WTC11 (cell line): Measurements from ENCODE around the gene CRISP1. TPM values are rescaled to one million over a fixed set of nuclear protein-coding genes. Genes with fewer than 3 reads are reported as not detected.
"Not testable (repeated sequence)": the region's sequence is repeated elsewhere in the genome, so short reads cannot be mapped to it uniquely, and the experiment has no call there.

ENCODE experiments used
- ATAC-seq: fragments of 200-7000 bp; cut with Tn5 transposase; 2 replicates; pipeline ENCODE4 v1.10.0; 2021; ENCODE audit warnings: mild to moderate bottlenecking, moderate library complexity
- CTCF ChIA-PET: fragments of 300-600 bp; sonication (Branson Sonifier 250); formaldehyde crosslinking; loops from one replicate; lab custom pipeline; 2021; ENCODE audit warnings: antibody characterized with exemption; lab: Charles Lee
- POLR2A ChIA-PET: fragments of 350-600 bp; sonication (Branson Sonifier 250); formaldehyde crosslinking; loops from one replicate; lab custom pipeline; 2021; ENCODE audit warnings: antibody characterized with exemption; lab: Charles Lee
- DNase-seq: peaks from one replicate; pipeline ENCODE4 v3.0.0; 2021; ENCODE audit warnings: low spot score
- H3K27ac Mint-ChIP-seq: 2 replicates; pipeline ENCODE4 v1.8.0; 2021; ENCODE audit warnings: mixed read lengths
- H3K27me3 Mint-ChIP-seq: 2 replicates; pipeline ENCODE4 v1.8.0; 2021; ENCODE audit warnings: low read depth, mild to moderate bottlenecking, moderate library complexity, mixed read lengths
- H3K36me3 Mint-ChIP-seq: 2 replicates; pipeline ENCODE4 v1.8.0; 2021; ENCODE audit warnings: mixed read lengths
- H3K4me1 Mint-ChIP-seq: 2 replicates; pipeline ENCODE4 v1.8.0; 2022; ENCODE audit warnings: mixed read lengths
- H3K4me3 Mint-ChIP-seq: 2 replicates; pipeline ENCODE4 v1.8.0; 2021; ENCODE audit warnings: mild to moderate bottlenecking, moderate library complexity, mixed read lengths
- H3K9me3 Mint-ChIP-seq: 2 replicates; pipeline ENCODE4 v1.8.0; 2021; ENCODE audit warnings: mixed read lengths
- ARID4B ChIP-seq: sonication (generic); formaldehyde crosslinking; IDR thresholded peaks from 2 replicates; pipeline ENCODE4 v1.8.0; 2023; ENCODE audit warnings: missing genetic modification reagents, mild to moderate bottlenecking, borderline replicate concordance
- E2F5 ChIP-seq: sonication (generic); formaldehyde crosslinking; IDR thresholded peaks from 2 replicates; pipeline ENCODE4 v1.8.1; 2022; ENCODE audit warnings: mild to moderate bottlenecking, moderate library complexity, missing genetic modification reagents
- ETV6 ChIP-seq: sonication (generic); formaldehyde crosslinking; IDR thresholded peaks from 2 replicates; pipeline ENCODE4 v1.8.1; 2022; ENCODE audit warnings: mild to moderate bottlenecking, missing genetic modification reagents
- FOXK1 ChIP-seq: sonication (generic); formaldehyde crosslinking; IDR thresholded peaks from 2 replicates; pipeline ENCODE4 v1.8.0; 2022; ENCODE audit warnings: mild to moderate bottlenecking, moderate library complexity, missing genetic modification reagents
- FOXP4 ChIP-seq: sonication (generic); formaldehyde crosslinking; IDR thresholded peaks from 2 replicates; pipeline ENCODE4 v1.8.0; 2022; ENCODE audit warnings: mild to moderate bottlenecking, missing genetic modification reagents
- MAX ChIP-seq: sonication (generic); formaldehyde crosslinking; IDR thresholded peaks from 2 replicates; pipeline ENCODE4 v1.8.0; 2022; ENCODE audit warnings: mild to moderate bottlenecking, missing genetic modification reagents
- MYBL2 ChIP-seq: sonication (generic); formaldehyde crosslinking; IDR thresholded peaks from 2 replicates; pipeline ENCODE4 v1.8.1; 2023; ENCODE audit warnings: mild to moderate bottlenecking, moderate library complexity, missing genetic modification reagents
- NR2C2 ChIP-seq: sonication (generic); formaldehyde crosslinking; IDR thresholded peaks from 2 replicates; pipeline ENCODE4 v1.8.0; 2022; ENCODE audit warnings: mild to moderate bottlenecking, missing genetic modification reagents
- NR3C1 ChIP-seq: sonication (generic); formaldehyde crosslinking; conservative IDR thresholded peaks from 2 replicates; pipeline ENCODE4 v1.8.1; 2023; ENCODE audit warnings: low read depth, mild to moderate bottlenecking, missing genetic modification reagents
- PRDM15 ChIP-seq: sonication (generic); formaldehyde crosslinking; IDR thresholded peaks from 2 replicates; pipeline ENCODE4 v1.8.0; 2022; ENCODE audit warnings: missing genetic modification reagents
- SP1 ChIP-seq: sonication (generic); formaldehyde crosslinking; conservative IDR thresholded peaks from 2 replicates; pipeline ENCODE4 v1.8.1; 2022; ENCODE audit warnings: missing genetic modification reagents
- TEAD1 ChIP-seq: sonication (generic); formaldehyde crosslinking; IDR thresholded peaks from 2 replicates; pipeline ENCODE4 v1.8.0; 2022; ENCODE audit warnings: mild to moderate bottlenecking, missing genetic modification reagents
- TEAD4 ChIP-seq: sonication (generic); formaldehyde crosslinking; IDR thresholded peaks from 2 replicates; pipeline ENCODE4 v1.8.0; 2022; ENCODE audit warnings: mild to moderate bottlenecking, missing genetic modification reagents
- TP53 ChIP-seq: sonication (generic); formaldehyde crosslinking; IDR thresholded peaks from 2 replicates; pipeline ENCODE4 v1.8.1; 2023; ENCODE audit warnings: mild to moderate bottlenecking, missing genetic modification reagents
- ZMAT4 ChIP-seq: fragments of 250-450 bp; sonication (Bioruptor Pico); IDR thresholded peaks from 2 replicates; pipeline ENCODE4 v1.9.0; 2021; ENCODE audit warnings: mild to moderate bottlenecking
- ZNF281 ChIP-seq: sonication (generic); formaldehyde crosslinking; IDR thresholded peaks from 2 replicates; pipeline ENCODE4 v1.8.0; 2023; ENCODE audit warnings: mild to moderate bottlenecking, missing genetic modification reagents
- ZNF425 ChIP-seq: fragments of 250-450 bp; sonication (Bioruptor Pico); conservative IDR thresholded peaks from 2 replicates; pipeline ENCODE4 v1.9.0; 2021; ENCODE audit warnings: mild to moderate bottlenecking
- total RNA-seq: library from RNA; stranded (reverse); gene quantifications from 3 replicates; pipeline ENCODE4 v1.2.3, GENCODE V29; 2021

CRISP1 gene
- total RNA-seq, 1 experiment from 2014 or later: not detected

GRCh38 chr6:49799090-49799489 is 67.2 kb downstream of the CRISP1 start:
- H3K27me3 Mint-ChIP-seq: no peaks in the 10 kb centered on the region
- peaks cover 7% of the 10 kb centered on the region for H3K9me3 Mint-ChIP-seq
- TF ChIP-seq E2F5 (CRISPR knock-in tag) (no peak), TEAD4 (CRISPR knock-in tag) (no peak), NR3C1 (CRISPR knock-in tag) (no peak), TP53 (CRISPR knock-in tag) (no peak), MYBL2 (CRISPR knock-in tag) (no peak), SP1 (CRISPR knock-in tag) (no peak), ARID4B (no peak), NR2C2 (CRISPR knock-in tag) (no peak), PRDM15 (CRISPR knock-in tag) (no peak), ZNF425 (CRISPR knock-in tag) (no peak), ZMAT4 (CRISPR knock-in tag) (no peak)
- H3K27ac Mint-ChIP-seq: no peak overlapping the region
- ATAC-seq: no peak
- no peak overlapping the region for H3K4me3 Mint-ChIP-seq
- POLR2A ChIA-PET: no interaction called here
- peaks cover 2% of the 10 kb centered on the region; the same call in 1 of the 2 replicates for H3K4me1 Mint-ChIP-seq
- no peak for DNase-seq
- CTCF ChIA-PET: interaction anchor here (0.9 to 1.1 kb wide), 2 partner anchors 192 to 231 kb away, joined by 3 read pairs; no protein-coding TSS in a partner anchor
- peaks cover 2% of the 10 kb centered on the region; the same call in 1 of the 2 replicates for H3K36me3 Mint-ChIP-seq

- Mint-ChIP-seq H3K9me3 (peaks cover 11% of the 10 kb centered on the region), H3K27ac (peak overlapping the region; percentile 80; the same call in 1 of the 2 replicates), H3K4me3 (peak overlapping the region; percentile 86)
- H3K27me3 Mint-ChIP-seq, POLR2A ChIA-PET, H3K36me3 Mint-ChIP-seq, H3K4me1 Mint-ChIP-seq, ATAC-seq, CTCF ChIA-PET: not testable (repeated sequence)
- TF ChIP-seq FOXP4 (peak; percentile 64; the same call in 1 of the 2 replicates), FOXK1 (CRISPR knock-in tag) (peak; percentile 84; the same call in 1 of the 2 replicates), MAX (0 out of 2 replicates have a peak, but pooled peaks have one; percentile 37), TEAD1 (0 out of 2 replicates have a peak, but pooled peaks have one; percentile 18), ETV6 (CRISPR knock-in tag) (0 out of 2 replicates have a peak, but pooled peaks have one; percentile 47), ZNF281 (CRISPR knock-in tag) (0 out of 2 replicates have a peak, but pooled peaks have one; percentile 18)
- DNase-seq: peak; percentile 34
Measured at GRCh38 chr6:49796842-49797455, 69.4 kb downstream of the CRISP1 start.
